GM13976 (cell line): Measurements from ENCODE around the gene RANGAP1.

Experiments used
- DNase-seq: peaks from one replicate; pipeline ENCODE4 v3.0.0; 2012; ENCODE audit warnings: low spot score
- in situ Hi-C: fragments of 300-500 bp; cut with MboI; formaldehyde crosslinking; loops from one replicate; pipeline ENCODE4 v1.12.0; 2022; ENCODE audit warnings: low sequenced_read_pairs, mixed read lengths, inconsistent platforms; ENCODE audit not compliant: unreplicated experiment
- TF ChIP-seq, protein P1 (sequence below): IDR thresholded peaks from 2 replicates; pipeline ENCODE4 v1.5.1; 2012; ENCODE audit warnings: borderline replicate concordance, mild to moderate bottlenecking; ENCODE audit not compliant: insufficient read depth; ENCODE audit errors: extremely low read depth, missing control alignments, control extremely low read depth

RANGAP1 gene

DNA sequence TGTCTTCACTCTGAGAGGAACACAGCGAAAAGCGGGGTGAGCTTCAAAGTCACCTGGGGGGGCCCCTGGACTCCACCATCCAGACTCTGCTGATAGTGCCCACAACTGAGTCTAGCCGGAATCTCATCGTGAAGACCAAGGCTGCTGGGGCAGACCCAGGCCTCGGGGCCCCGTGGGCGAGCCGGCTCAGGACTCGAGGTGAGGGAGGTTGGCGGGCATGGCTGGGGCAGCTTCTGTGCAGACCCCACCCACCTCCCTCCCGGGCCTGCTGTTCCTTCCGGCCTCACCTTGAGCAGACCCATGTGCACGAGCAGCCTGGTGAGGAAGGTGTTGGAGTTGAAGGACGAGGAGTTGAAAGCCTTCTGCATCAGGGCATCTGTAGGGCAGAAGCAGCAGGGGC lies 36.5 kb downstream of the RANGAP1 start:
- DNase-seq, result no peak
- in situ Hi-C loops, result no loop called here
- TF ChIP-seq, protein P1, sequence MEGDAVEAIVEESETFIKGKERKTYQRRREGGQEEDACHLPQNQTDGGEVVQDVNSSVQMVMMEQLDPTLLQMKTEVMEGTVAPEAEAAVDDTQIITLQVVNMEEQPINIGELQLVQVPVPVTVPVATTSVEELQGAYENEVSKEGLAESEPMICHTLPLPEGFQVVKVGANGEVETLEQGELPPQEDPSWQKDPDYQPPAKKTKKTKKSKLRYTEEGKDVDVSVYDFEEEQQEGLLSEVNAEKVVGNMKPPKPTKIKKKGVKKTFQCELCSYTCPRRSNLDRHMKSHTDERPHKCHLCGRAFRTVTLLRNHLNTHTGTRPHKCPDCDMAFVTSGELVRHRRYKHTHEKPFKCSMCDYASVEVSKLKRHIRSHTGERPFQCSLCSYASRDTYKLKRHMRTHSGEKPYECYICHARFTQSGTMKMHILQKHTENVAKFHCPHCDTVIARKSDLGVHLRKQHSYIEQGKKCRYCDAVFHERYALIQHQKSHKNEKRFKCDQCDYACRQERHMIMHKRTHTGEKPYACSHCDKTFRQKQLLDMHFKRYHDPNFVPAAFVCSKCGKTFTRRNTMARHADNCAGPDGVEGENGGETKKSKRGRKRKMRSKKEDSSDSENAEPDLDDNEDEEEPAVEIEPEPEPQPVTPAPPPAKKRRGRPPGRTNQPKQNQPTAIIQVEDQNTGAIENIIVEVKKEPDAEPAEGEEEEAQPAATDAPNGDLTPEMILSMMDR, result no peak

DNA sequence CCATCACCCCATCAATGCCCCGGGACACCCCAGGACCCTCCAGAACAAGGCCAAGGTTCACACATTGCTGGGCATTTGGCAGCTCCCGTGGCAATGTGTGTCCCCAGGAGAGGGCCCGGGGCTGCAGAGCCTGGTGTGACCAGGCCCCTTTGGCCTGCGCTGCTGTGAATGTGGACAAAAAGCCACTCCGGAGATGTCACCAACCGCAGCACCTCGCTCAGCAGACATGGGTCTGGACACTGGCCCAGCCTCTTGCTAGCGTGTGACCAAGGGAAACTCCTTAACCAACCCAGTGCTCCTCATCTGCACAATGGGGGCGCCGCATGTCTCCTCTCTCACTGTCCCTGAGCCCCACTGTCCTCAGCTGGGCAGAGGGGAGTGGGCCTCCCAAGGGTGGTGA lies 37.2 kb downstream of the RANGAP1 start:
- TF ChIP-seq, protein P1, result no peak
- DNase-seq, result no peak
- in situ Hi-C loops, result no loop called here

DNA sequence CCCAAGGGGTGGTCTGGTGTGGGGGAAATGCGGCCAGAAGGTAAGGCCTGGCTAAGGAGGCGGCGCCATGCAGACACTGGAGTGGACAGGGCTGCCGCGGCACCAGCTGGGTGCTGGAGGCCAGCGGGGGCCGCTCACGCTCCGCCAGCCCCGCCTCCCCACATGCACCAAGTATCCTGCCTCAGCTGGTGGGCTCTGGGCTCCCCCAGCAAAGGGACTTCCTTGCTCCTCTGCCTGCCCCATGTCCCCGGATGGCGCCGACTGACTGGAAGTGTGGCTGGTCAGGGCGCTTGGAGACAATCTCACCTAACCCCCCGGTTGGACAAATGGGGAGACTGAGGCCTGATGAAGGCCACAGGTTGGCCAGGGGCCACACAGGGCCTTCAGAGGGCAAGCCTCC lies 37.7 kb downstream of the RANGAP1 start:
- in situ Hi-C loops, result no loop called here
- TF ChIP-seq, protein P1, result no peak
- DNase-seq, result no peak

DNA sequence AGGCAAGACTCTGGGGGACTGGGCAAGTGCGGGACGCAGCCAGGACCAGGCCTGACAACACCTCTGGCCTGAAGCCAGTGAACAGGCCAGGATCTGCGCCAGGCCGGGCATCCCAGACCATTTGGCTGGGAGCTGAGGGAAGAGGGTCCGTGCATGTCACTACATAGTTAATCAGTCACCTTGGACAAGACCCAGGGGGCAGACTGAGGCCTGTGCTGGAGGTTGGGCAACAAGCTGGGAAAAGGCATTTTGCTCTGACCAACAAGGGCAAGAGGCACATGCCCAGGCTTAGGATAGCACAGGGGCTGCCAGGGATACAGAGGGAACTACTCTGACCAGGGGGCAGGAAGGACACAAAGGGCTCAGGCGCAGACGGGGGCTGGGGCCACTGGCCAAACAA lies 38.3 kb downstream of the RANGAP1 start:
- TF ChIP-seq, protein P1, result no peak
- no peak for DNase-seq
- in situ Hi-C loops, result no loop called here

DNA sequence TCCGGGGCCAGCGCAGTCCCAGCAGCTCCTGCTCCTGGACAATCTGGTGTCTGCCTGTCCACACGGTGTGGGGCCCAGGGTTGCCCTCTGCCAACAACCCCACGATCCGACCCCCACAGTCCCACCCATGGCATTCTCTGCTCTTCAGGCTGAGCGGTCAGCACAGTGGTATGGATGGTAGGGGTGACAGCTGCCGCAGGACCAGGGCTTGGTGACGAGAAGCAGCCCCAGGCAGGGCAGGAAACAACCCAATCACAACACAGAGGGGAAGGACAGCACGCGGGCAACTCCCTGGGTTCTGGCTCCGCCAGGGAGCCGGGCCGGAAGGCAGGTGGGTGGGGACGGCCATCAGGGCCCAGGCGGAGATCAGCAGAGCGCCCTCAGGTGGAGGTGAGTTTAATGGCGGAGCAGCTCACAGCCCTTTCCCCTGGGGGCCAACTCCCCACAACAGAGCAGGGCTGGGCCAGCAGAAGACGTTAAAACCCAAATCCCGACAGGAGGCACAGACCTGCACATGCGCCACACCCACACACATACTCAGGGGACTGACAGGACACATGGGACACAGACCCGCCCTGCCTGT lies 40.0 kb downstream of the RANGAP1 start:
- in situ Hi-C loops, result no loop called here
- TF ChIP-seq, protein P1, result no peak
- DNase-seq, result no peak

DNA sequence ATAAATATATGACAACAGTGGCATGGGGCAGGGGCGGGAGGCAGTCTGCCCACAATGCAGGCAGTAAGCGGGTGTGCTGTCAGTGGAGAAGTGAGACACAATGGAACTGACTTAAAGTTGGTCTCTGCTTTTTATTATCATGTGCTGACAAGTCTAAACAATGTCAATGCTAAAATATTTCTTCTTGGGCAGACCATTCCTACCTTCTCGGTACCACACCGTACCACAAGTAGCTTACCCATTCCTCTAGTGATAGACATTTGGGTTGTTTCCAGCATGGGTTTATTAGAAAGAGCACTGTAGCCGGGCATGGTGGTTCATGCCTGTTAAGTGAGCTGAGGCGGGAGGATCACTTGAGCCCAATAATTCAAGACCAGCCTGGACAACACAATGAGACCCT lies 42.6 kb downstream of the RANGAP1 start:
- TF ChIP-seq, protein P1, result no peak
- DNase-seq, result no peak
- in situ Hi-C loops, result no loop called here
